Smooth muscle cell (in vitro differentiated cells): ENCODE results near the gene PSORS1C1. TPM values are rescaled to one million over a fixed set of nuclear protein-coding genes. Genes with fewer than 3 reads are reported as not detected.

ENCODE experiments used
- DNase-seq: peaks from one replicate; lab custom pipeline; 2025; ENCODE audit not compliant: unreplicated experiment; lab: John Stamatoyannopoulos, UW
- H2AFZ ChIP-seq: fragments of 200-600 bp; sonication (generic); 2 replicates; pipeline ENCODE4 v1.6.0; 2016; ENCODE audit warnings: antibody characterized with exemption, low read depth, mild to moderate bottlenecking
- H3F3A ChIP-seq: fragments of 200-600 bp; sonication (generic); 2 replicates; pipeline ENCODE4 v1.6.0; 2017; ENCODE audit warnings: antibody characterized with exemption, low read depth
- H3K27ac ChIP-seq: fragments of 200-600 bp; sonication (generic); 2 replicates; pipeline ENCODE4 v1.5.1; 2016; ENCODE audit warnings: low read depth, mild to moderate bottlenecking
- H3K27me3 ChIP-seq: fragments of 200-600 bp; sonication (generic); 2 replicates; pipeline ENCODE4 v1.6.1; 2016; ENCODE audit warnings: low read depth, mild to moderate bottlenecking
- H3K36me3 ChIP-seq: fragments of 200-600 bp; sonication (generic); 2 replicates; pipeline ENCODE4 v1.5.1; 2016; ENCODE audit warnings: low read depth
- H3K4me1 ChIP-seq: fragments of 200-600 bp; sonication (generic); 2 replicates; pipeline ENCODE4 v1.5.1; 2016; ENCODE audit warnings: low read depth
- H3K4me2 ChIP-seq: fragments of 200-600 bp; sonication (generic); 2 replicates; pipeline ENCODE4 v1.6.0; 2016; ENCODE audit warnings: mild to moderate bottlenecking
- H3K4me3 ChIP-seq: fragments of 200-600 bp; sonication (generic); 2 replicates; pipeline ENCODE4 v1.5.1; 2016; ENCODE audit warnings: mild to moderate bottlenecking
- H3K79me2 ChIP-seq: fragments of 200-600 bp; sonication (generic); 2 replicates; pipeline ENCODE4 v1.6.0; 2016; ENCODE audit warnings: low read depth, mild to moderate bottlenecking
- H3K9ac ChIP-seq: fragments of 200-600 bp; sonication (generic); 2 replicates; pipeline ENCODE4 v1.6.0; 2016; ENCODE audit warnings: low read depth
- H3K9me3 ChIP-seq: fragments of 200-600 bp; sonication (generic); replicated peaks from 2 replicates; pipeline ENCODE4 v1.5.1; 2016; ENCODE audit warnings: low read depth
- H4K20me1 ChIP-seq: fragments of 200-600 bp; sonication (generic); 2 replicates; pipeline ENCODE4 v1.6.0; 2016; ENCODE audit warnings: low read depth
- WGBS: methylation state at CpG from one replicate; pipeline ENCODE4 v1.1.7; 2016; ENCODE audit warnings: low lambda C conversion rate; 5-methylcytosine and 5-hydroxymethylcytosine counted together
- polyA plus RNA-seq: library from polyadenylated mRNA; unstranded; fragments of >200 nt; fragmentation: Nextera tagmentation; extraction: Ambion mirVana; gene quantifications from 2 replicates; pipeline ENCODE4 v1.2.1, GENCODE V29; 2016
- total RNA-seq: library from RNA; depleted of rRNA; stranded (reverse); fragments of >200 nt; gene quantifications from 2 replicates; pipeline ENCODE4 v1.2.3, GENCODE V29; 2014
- TF ChIP-seq, protein P1 (sequence below): fragments of 200-600 bp; sonication (generic); IDR thresholded peaks from 2 replicates; pipeline ENCODE4 v1.5.1; 2017; ENCODE audit warnings: borderline replicate concordance, mild to moderate bottlenecking, antibody characterized with exemption; ENCODE audit not compliant: insufficient read depth, poor library complexity, severe bottlenecking

Gene PSORS1C1
- total and polyA plus RNA-seq, 2 experiments from 2014 or later, result 2.1 to 6.5 TPM

DNA sequence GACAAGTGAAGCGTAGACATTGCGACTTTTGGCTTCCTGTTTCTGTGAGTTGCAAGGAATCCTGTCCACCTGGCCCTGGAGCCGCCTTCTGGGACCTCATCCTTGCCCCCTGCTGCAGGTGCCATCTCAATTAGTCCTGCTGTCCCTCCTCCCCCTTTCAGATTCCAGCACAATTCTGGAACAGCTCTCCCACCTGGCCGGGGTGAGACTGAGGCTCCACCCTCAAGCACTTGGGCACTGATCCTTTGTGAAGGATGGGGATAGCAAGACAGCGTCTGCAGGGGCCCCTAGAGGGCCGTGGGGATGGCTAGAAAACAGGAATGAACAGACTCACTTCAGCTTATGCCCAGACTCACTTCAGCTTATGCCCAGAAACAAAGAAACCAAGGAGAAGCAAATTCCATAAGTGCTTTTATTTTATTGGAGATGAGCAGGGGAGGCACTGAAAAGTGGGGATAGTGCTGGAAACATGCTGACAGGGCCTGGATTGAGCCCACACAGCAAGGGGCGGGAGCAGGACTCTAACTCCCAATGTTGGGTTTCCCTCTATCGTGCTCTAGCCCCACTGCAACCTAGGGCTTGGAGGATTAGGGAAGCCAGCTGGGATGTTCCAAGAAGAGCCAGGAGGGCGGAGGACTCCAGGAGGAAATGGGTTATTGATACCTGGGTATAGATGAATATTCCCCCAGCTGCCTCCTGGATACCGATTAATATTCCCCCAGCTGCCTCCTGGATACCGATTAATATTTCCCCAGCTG lies 3.6 kb upstream of the PSORS1C1 start:
- Histone ChIP-seq H4K20me1 (no peaks in the 10 kb centered on the region), H3K4me1 (peaks cover 24% of the 10 kb centered on the region), H3K27ac (no peak overlapping the region), H3F3A (peaks cover 8% of the 10 kb centered on the region), H3K27me3 (no peaks in the 10 kb centered on the region), H2AFZ (no peak overlapping the region), H3K79me2 (no peaks in the 10 kb centered on the region), H3K4me3 (no peak overlapping the region), H3K9me3 (no peaks in the 10 kb centered on the region), H3K4me2 (no peak overlapping the region), H3K9ac (no peak overlapping the region), H3K36me3 (no peaks in the 10 kb centered on the region)
- DNase-seq, result no peak
- TF ChIP-seq, protein P1, sequence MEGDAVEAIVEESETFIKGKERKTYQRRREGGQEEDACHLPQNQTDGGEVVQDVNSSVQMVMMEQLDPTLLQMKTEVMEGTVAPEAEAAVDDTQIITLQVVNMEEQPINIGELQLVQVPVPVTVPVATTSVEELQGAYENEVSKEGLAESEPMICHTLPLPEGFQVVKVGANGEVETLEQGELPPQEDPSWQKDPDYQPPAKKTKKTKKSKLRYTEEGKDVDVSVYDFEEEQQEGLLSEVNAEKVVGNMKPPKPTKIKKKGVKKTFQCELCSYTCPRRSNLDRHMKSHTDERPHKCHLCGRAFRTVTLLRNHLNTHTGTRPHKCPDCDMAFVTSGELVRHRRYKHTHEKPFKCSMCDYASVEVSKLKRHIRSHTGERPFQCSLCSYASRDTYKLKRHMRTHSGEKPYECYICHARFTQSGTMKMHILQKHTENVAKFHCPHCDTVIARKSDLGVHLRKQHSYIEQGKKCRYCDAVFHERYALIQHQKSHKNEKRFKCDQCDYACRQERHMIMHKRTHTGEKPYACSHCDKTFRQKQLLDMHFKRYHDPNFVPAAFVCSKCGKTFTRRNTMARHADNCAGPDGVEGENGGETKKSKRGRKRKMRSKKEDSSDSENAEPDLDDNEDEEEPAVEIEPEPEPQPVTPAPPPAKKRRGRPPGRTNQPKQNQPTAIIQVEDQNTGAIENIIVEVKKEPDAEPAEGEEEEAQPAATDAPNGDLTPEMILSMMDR, result no peak
- whole genome bisulfite sequencing, result 75% methylated on average over 11 of the region's 11 CpGs

DNA sequence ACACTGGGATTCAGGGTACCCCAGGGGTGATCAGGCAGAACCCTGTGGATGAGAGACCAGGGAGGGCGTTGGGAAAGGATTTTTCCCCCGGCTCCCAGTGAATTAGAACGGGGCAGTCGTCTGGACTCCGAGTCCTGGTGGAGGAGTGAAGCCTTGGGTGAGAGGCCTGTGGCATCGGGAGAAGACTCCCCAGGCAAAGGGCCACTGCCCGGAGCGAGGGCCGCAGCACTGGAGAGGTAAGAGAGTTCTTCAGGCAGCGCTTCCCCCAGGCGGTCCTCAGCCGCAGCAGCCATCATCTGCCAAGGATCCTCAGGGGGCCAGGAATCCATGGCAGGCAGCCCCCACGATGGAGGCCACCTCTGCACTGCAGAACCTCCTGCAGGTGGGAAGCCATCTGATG lies 2.9 kb upstream of the PSORS1C1 start:
- H3F3A ChIP-seq, result peaks cover 8% of the 10 kb centered on the region
- H3K4me3 ChIP-seq, result no peak overlapping the region
- H3K4me1 ChIP-seq, result peaks cover 24% of the 10 kb centered on the region
- TF ChIP-seq, protein P1, result no peak
- H3K27ac ChIP-seq, result no peak overlapping the region
- no peak overlapping the region for H2AFZ ChIP-seq
- no peaks in the 10 kb centered on the region for H3K9me3 ChIP-seq
- H3K79me2 ChIP-seq, result no peaks in the 10 kb centered on the region
- no peaks in the 10 kb centered on the region for H3K27me3 ChIP-seq
- no peak overlapping the region for H3K9ac ChIP-seq
- no peaks in the 10 kb centered on the region for H3K36me3 ChIP-seq
- DNase-seq, result no peak
- 95% methylated on average over 13 of the region's 13 CpGs for WGBS
- H3K4me2 ChIP-seq, result no peak overlapping the region
- H4K20me1 ChIP-seq, result no peaks in the 10 kb centered on the region

DNA sequence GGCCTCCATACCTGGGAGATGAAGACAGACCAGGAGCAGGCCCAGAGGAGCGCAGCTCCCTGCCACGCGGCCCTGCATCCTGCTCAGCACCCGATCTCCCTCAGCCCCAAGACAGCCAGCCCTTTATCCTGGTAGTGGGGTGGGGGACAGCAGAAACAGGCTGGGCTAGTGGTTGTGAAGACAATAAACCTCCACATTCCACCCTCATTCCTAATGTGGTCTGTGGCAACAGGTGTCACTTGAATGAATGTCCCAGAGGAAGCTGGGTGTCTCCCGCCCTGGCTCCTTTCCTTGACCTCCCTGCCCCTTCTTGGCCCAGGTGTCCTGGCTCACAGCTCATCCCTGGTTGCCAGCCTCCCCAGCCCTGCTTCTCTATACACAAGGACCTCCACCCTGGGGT lies 2.1 kb upstream of the PSORS1C1 start, which contains the start of gene C6orf15:
C6orf15 (minus strand) TSS at position 98 of the 400 bp plus-strand sequence; CDS start at position 78, 20 bp downstream.
- peak within 1 kb of the TSS; percentile 57 for H3K4me2 ChIP-seq
- no peak for DNase-seq
- WGBS, result 86% methylated on average over 5 of the region's 5 CpGs
- no peaks in the 10 kb centered on the region for H3K36me3 ChIP-seq
- H3F3A ChIP-seq, result peaks cover 8% of the 10 kb centered on the region
- H3K79me2 ChIP-seq, result no peaks in the 10 kb centered on the region
- no peak within 1 kb of the TSS for H3K4me3 ChIP-seq
- H4K20me1 ChIP-seq, result no peaks in the 10 kb centered on the region
- no peak within 1 kb of the TSS for H2AFZ ChIP-seq
- no peaks in the 10 kb centered on the region for H3K27me3 ChIP-seq
- peak within 1 kb of the TSS; percentile 86 for H3K27ac ChIP-seq
- peaks cover 24% of the 10 kb centered on the region for H3K4me1 ChIP-seq
- H3K9ac ChIP-seq, result no peak within 1 kb of the TSS
- no peaks in the 10 kb centered on the region for H3K9me3 ChIP-seq
- TF ChIP-seq, protein P1, result no peak
